IMR-90 (cell line): ENCODE data around the gene TOMM34. TPM values are rescaled to one million over a fixed set of nuclear protein-coding genes. Genes with fewer than 3 reads are reported as not detected.

Experiments
- ATAC-seq: fragments of 200-7000 bp; cut with Tn5 transposase; 2 replicates; pipeline ENCODE4 v1.9.1; 2020; ENCODE audit warnings: low read depth, mild to moderate bottlenecking, moderate library complexity
- BruUV-seq: library from RNA; stranded (reverse); fragments of 400-500 nt; replicated peaks from 2 replicates; lab custom pipeline; 2021; lab: Mats Ljungman, UMichigan
- CTCF ChIA-PET: fragments of 300-600 bp; formaldehyde crosslinking; extraction: SDS; loops from one replicate; lab custom pipeline; 2021; ENCODE audit warnings: antibody characterized with exemption; lab: Yijun Ruan, JAX
- POLR2A ChIA-PET: fragments of 300-600 bp; sonication (Branson Sonifier 250); formaldehyde crosslinking; loops from one replicate; lab custom pipeline; 2022; ENCODE audit warnings: antibody characterized with exemption; ENCODE audit not compliant: unreplicated experiment; lab: Charles Lee
- DNase-seq: peaks from one replicate; pipeline ENCODE4 v3.0.0; 2013
- H2AFZ ChIP-seq: replicated peaks from 2 replicates; pipeline ENCODE3; 2013; ENCODE audit warnings: low read length, mild to moderate bottlenecking; ENCODE audit not compliant: poor library complexity
- H2AK5ac ChIP-seq: 2 replicates; pipeline ENCODE4 v1.6.1; 2013; ENCODE audit warnings: low read depth, low read length, inconsistent platforms
- H2AK9ac ChIP-seq: replicated peaks from 2 replicates; pipeline ENCODE3; 2013; ENCODE audit warnings: mild to moderate bottlenecking, low read depth, low read length, moderate library complexity; ENCODE audit not compliant: poor library complexity
- H2BK120ac ChIP-seq: 2 replicates; pipeline ENCODE4 v1.6.1; 2013; ENCODE audit warnings: low read depth, low read length, inconsistent platforms
- H2BK15ac ChIP-seq: 3 replicates; pipeline ENCODE4 v1.6.1; 2013; ENCODE audit warnings: low read depth, low read length, inconsistent platforms
- H2BK20ac ChIP-seq: 2 replicates; pipeline ENCODE4 v1.6.1; 2013; ENCODE audit warnings: low read depth, mild to moderate bottlenecking, inconsistent platforms, low read length, moderate library complexity
- H2BK5ac ChIP-seq: 2 replicates; pipeline ENCODE4 v1.6.1; 2013; ENCODE audit warnings: mild to moderate bottlenecking, low read depth, low read length, inconsistent platforms; ENCODE audit not compliant: poor library complexity, severe bottlenecking
- H3K14ac ChIP-seq: replicated peaks from 2 replicates; pipeline ENCODE4 v1.6.1; 2013; ENCODE audit warnings: low read depth, low read length, inconsistent platforms
- H3K18ac ChIP-seq: 2 replicates; pipeline ENCODE4 v1.6.1; 2013; ENCODE audit warnings: low read depth, low read length, control low read depth
- H3K23ac ChIP-seq: 2 replicates; pipeline ENCODE4 v1.6.1; 2013; ENCODE audit warnings: low read depth, low read length, inconsistent platforms
- H3K27ac ChIP-seq: 2 replicates; pipeline ENCODE4 v1.5.1; 2013; ENCODE audit warnings: mild to moderate bottlenecking, control low read depth, low read length; ENCODE audit not compliant: insufficient read depth
- H3K27me3 ChIP-seq: 2 replicates; pipeline ENCODE4 v1.6.1; 2013; ENCODE audit warnings: low read length; ENCODE audit not compliant: control insufficient read depth, insufficient read depth
- H3K36me3 ChIP-seq: 2 replicates; pipeline ENCODE4 v1.6.1; 2013; ENCODE audit warnings: low read length, mixed read lengths; ENCODE audit not compliant: control insufficient read depth, insufficient read depth
- H3K4ac ChIP-seq: 2 replicates; pipeline ENCODE4 v1.6.1; 2013; ENCODE audit warnings: low read depth, low read length, inconsistent platforms
- H3K4me1 ChIP-seq: 2 replicates; pipeline ENCODE4 v1.6.1; 2013; ENCODE audit warnings: low read length, mixed read lengths; ENCODE audit not compliant: control insufficient read depth, insufficient read depth
- H3K4me2 ChIP-seq: 2 replicates; pipeline ENCODE4 v1.6.1; 2013; ENCODE audit warnings: low read depth, mild to moderate bottlenecking, control low read depth, low read length, moderate library complexity
- H3K4me3 ChIP-seq: 2 replicates; pipeline ENCODE4 v1.5.1; 2013; ENCODE audit warnings: low read depth, mild to moderate bottlenecking, control low read depth, low read length, moderate library complexity; ENCODE audit not compliant: insufficient read depth
- H3K56ac ChIP-seq: 2 replicates; pipeline ENCODE4 v1.6.1; 2013; ENCODE audit warnings: low read length, inconsistent platforms; ENCODE audit not compliant: insufficient read depth; ENCODE audit errors: extremely low read depth
- H3K79me1 ChIP-seq, 2 experiments: 2 replicates each; pipeline ENCODE4 v1.6.1; 2013; ENCODE audit warnings: low read length in 2 of 2, inconsistent platforms in 1 of 2, low read depth in 1 of 2
- H3K9ac ChIP-seq: 2 replicates; pipeline ENCODE4 v1.6.1; 2013; ENCODE audit warnings: low read depth, low read length, control low read depth
- H3K9me1 ChIP-seq: 2 replicates; pipeline ENCODE4 v1.6.1; 2013; ENCODE audit warnings: low read length, inconsistent platforms; ENCODE audit not compliant: insufficient read depth
- H3K9me3 ChIP-seq: 2 replicates; pipeline ENCODE4 v1.6.1; 2013; ENCODE audit warnings: low read length; ENCODE audit not compliant: control insufficient read depth, insufficient read depth
- H4K20me1 ChIP-seq: 2 replicates; pipeline ENCODE4 v1.6.1; 2013; ENCODE audit warnings: low read length, inconsistent platforms; ENCODE audit not compliant: insufficient read depth
- H4K5ac ChIP-seq: 2 replicates; pipeline ENCODE4 v1.6.1; 2013; ENCODE audit warnings: mild to moderate bottlenecking, low read depth, low read length, control low read depth
- H4K8ac ChIP-seq, 2 experiments: 2 replicates each; pipeline ENCODE4 v1.6.1; 2013; ENCODE audit warnings: low read depth in 2 of 2, low read length in 2 of 2, control low read depth in 1 of 2, inconsistent platforms in 1 of 2
- H4K91ac ChIP-seq: 2 replicates; pipeline ENCODE4 v1.6.1; 2013; ENCODE audit warnings: low read depth, low read length, inconsistent platforms; ENCODE audit not compliant: insufficient read depth
- CEBPB ChIP-seq: IDR thresholded peaks from 2 replicates; pipeline ENCODE4 v1.6.1; 2012; ENCODE audit warnings: low read depth, low read length, improper control_type of control experiment
- CHD1 ChIP-seq: IDR thresholded peaks from 2 replicates; pipeline ENCODE4 v1.6.1; 2012; ENCODE audit warnings: low read depth, low read length, improper control_type of control experiment
- FOS ChIP-seq: fragments of 150-350 bp; IDR thresholded peaks from 2 replicates; pipeline ENCODE4 v1.6.1; 2016; ENCODE audit warnings: low read depth, low read length
- MXI1 ChIP-seq: IDR thresholded peaks from 2 replicates; pipeline ENCODE4 v1.6.1; 2012; ENCODE audit warnings: low read depth, mild to moderate bottlenecking, low read length, moderate library complexity, borderline replicate concordance
- NFE2L2 ChIP-seq: fragments of 150-350 bp; IDR thresholded peaks from 2 replicates; pipeline ENCODE4 v1.6.1; 2016; ENCODE audit warnings: low read depth, mild to moderate bottlenecking, low read length
- RFX5 ChIP-seq: IDR thresholded peaks from 2 replicates; pipeline ENCODE4 v1.8.0; 2012; ENCODE audit warnings: low read depth, mild to moderate bottlenecking, low read length, moderate library complexity
- WGBS, 2 experiments: methylation state at CpG; one replicate each; pipeline versions ENCODE4 v1.1.5 to v1.1.7; 2013; ENCODE audit warnings: missing lambda C conversion rate in 2 of 2; ENCODE audit not compliant: insufficient read length in 1 of 2; ENCODE audit errors: extremely low coverage in 2 of 2; 5-methylcytosine and 5-hydroxymethylcytosine counted together
- dilution Hi-C: fragments of 300-500 bp; cut with HindIII; formaldehyde crosslinking; loops from one replicate; pipeline ENCODE4 v1.14.3; 2018; ENCODE audit warnings: low sequenced_read_pairs; ENCODE audit not compliant: unreplicated experiment
- in situ Hi-C: fragments of 300-500 bp; cut with MboI; formaldehyde crosslinking; loops from 3 replicates; pipeline ENCODE4 v1.14.3; 2019; ENCODE audit warnings: low sequenced_read_pairs, inconsistent platforms, mixed read lengths
- intact Hi-C: fragments of 100-400 bp; cut with micrococcal nuclease; formaldehyde crosslinking; loops from 2 replicates; pipeline ENCODE4 v1.10.0; 2022
- polyA plus RNA-seq, 3 experiments: library from polyadenylated mRNA; depleted of rRNA; stranded (reverse); fragments of >200 nt; gene quantifications; 2 replicates each; pipeline ENCODE4 v1.2.3, GENCODE V29; 2012; ENCODE audit warnings: low replicate concordance in 1 of 3
- total RNA-seq: library from RNA; depleted of rRNA; stranded (reverse); fragments of >200 nt; gene quantifications from 2 replicates; pipeline ENCODE4 v1.2.3, GENCODE V29; 2012

The TOMM34 gene
- total and polyA plus RNA-seq, 2 of the 4 experiments (the other 2 are of a cell fraction), result 97.5 to 101 TPM

DNA sequence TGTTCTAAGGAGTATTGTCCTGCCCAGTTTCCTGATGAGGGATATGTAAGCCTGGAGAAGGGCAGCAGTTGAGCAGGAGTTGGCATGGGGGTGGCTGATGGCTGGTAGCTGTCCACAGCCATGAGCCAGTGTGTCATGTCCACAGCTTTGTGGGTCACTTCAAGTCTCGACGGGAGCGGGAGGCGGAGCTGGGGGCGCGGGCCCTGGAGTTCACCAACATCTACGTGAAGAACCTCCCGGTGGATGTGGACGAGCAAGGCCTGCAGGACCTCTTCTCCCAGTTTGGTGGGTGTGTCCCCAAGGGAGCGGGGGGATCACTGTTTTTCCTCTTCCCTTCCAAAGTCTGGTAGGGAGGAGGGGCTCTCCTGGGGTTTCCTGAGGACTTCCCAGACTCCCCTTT is 41.4 kb downstream of the TOMM34 start:
- Histone ChIP-seq H4K5ac (no peak overlapping the region), H3K27ac (no peak overlapping the region), H2BK120ac (no peak overlapping the region), H4K8ac (no peak overlapping the region), H3K9ac (no peak overlapping the region), H3K4me1 (no peaks in the 10 kb centered on the region), H3K36me3 (peaks cover 30% of the 10 kb centered on the region), H2AFZ (no peak overlapping the region), H3K23ac (no peak overlapping the region), H4K91ac (no peak overlapping the region), H3K14ac (no peak overlapping the region), H3K9me1 (peaks cover 5% of the 10 kb centered on the region; the same call in 1 of the 2 replicates), H2BK5ac (no peak overlapping the region), H3K4ac (no peak overlapping the region), H3K79me1 (no peaks in the 10 kb centered on the region), H2AK5ac (no peak overlapping the region), H3K9me3 (no peaks in the 10 kb centered on the region), H2BK15ac (no peak overlapping the region), H3K4me3 (no peak overlapping the region), H2BK20ac (no peak overlapping the region), H2AK9ac (no peak overlapping the region), H3K4me2 (no peak overlapping the region), H3K18ac (no peak overlapping the region), H3K27me3 (no peaks in the 10 kb centered on the region), H3K56ac (no peak overlapping the region), H4K20me1 (no peaks in the 10 kb centered on the region)
- no TSS peak for BruUV-seq
- in situ Hi-C loops, result no loop called here
- dilution Hi-C loops, result no loop called here
- WGBS, 2 experiments, result 93% methylated on average over 3 of the region's 10 CpGs; no CpG with 5 or more reads in 1 of the 2 experiments
- TF ChIP-seq MXI1, result no peak
- TF ChIP-seq RFX5, result no peak
- no peak for TF ChIP-seq CHD1
- no peak for TF ChIP-seq FOS
- no peak for TF ChIP-seq NFE2L2
- no peak for TF ChIP-seq CEBPB
- no peak for DNase-seq
- intact Hi-C loops, result no loop called here
- ATAC-seq, result no peak
- CTCF ChIA-PET, result no interaction called here
- POLR2A ChIA-PET, result no interaction called here
